ENCODE measurements around the gene NCF2.
A peak's percentile ranks its signal among the peaks of the same experiment; 100 is the strongest.

NCF2 gene

GRCh38 chr1:183546427-183546826 lies 43.8 kb downstream of the NCF2 start:
- no peaks in the 10 kb centered on the region; the same call in 1 of the 2 replicates for H3F3A ChIP-seq (ENCODE audit: insufficient read depth)
- TF ChIP-seq EZH2phosphoT487 (conservative IDR thresholded peaks at IDR 0.05; ENCODE audit: low read length) = no peak
- TF ChIP-seq CTCF (IDR thresholded peaks at IDR 0.05; ENCODE audit: insufficient read depth, low read length, poor library complexity, severe bottlenecking) = no peak
- no peak overlapping the region for H3K4me3 ChIP-seq (ENCODE audit: insufficient read depth, low read length, poor library complexity, severe bottlenecking)
- no peak overlapping the region for H3K4me2 ChIP-seq (ENCODE audit: low read depth, low read length, poor library complexity, severe bottlenecking)
- no peaks in the 10 kb centered on the region for H3K27me3 ChIP-seq (ENCODE audit: low read length)
- H3K79me2 ChIP-seq (ENCODE audit: insufficient read depth, low read length) = no peaks in the 10 kb centered on the region
- H3K9me3 ChIP-seq (ENCODE audit: insufficient read depth, low read length) = no peaks in the 10 kb centered on the region
- H3K27ac ChIP-seq (ENCODE audit: low read depth, low read length) = no peak overlapping the region
- H3K9me2 ChIP-seq (replicated peaks; ENCODE audit: insufficient read depth, low read length) = no peaks in the 10 kb centered on the region
- H3K36me3 ChIP-seq (ENCODE audit: low read length) = peaks cover 71% of the 10 kb centered on the region
- H3K9ac ChIP-seq (ENCODE audit: low read length) = no peak overlapping the region
- no peaks in the 10 kb centered on the region for H4K20me1 ChIP-seq (ENCODE audit: low read depth, low read length)
- no peak overlapping the region for H2AFZ ChIP-seq (ENCODE audit: low read depth, low read length, severe bottlenecking)

GRCh38 chr1:183544598-183545297 lies 45.5 kb downstream of the NCF2 start:
- no peaks in the 10 kb centered on the region for H3K79me2 ChIP-seq (ENCODE audit: insufficient read depth, low read length)
- H3K9ac ChIP-seq (ENCODE audit: low read length) = no peak overlapping the region
- H3K36me3 ChIP-seq (ENCODE audit: low read length) = peaks cover 75% of the 10 kb centered on the region
- H3F3A ChIP-seq (ENCODE audit: insufficient read depth) = no peaks in the 10 kb centered on the region; the same call in 1 of the 2 replicates
- TF ChIP-seq EZH2phosphoT487 (conservative IDR thresholded peaks at IDR 0.05; ENCODE audit: low read length) (no peak), CTCF (IDR thresholded peaks at IDR 0.05; ENCODE audit: insufficient read depth, low read length, poor library complexity, severe bottlenecking) (no peak)
- no peak overlapping the region for H3K4me2 ChIP-seq (ENCODE audit: low read depth, low read length, poor library complexity, severe bottlenecking)
- no peaks in the 10 kb centered on the region for H3K27me3 ChIP-seq (ENCODE audit: low read length)
- H2AFZ ChIP-seq (ENCODE audit: low read depth, low read length, severe bottlenecking) = no peak overlapping the region
- no peaks in the 10 kb centered on the region for H3K9me2 ChIP-seq (replicated peaks; ENCODE audit: insufficient read depth, low read length)
- no peaks in the 10 kb centered on the region for H4K20me1 ChIP-seq (ENCODE audit: low read depth, low read length)
- H3K9me3 ChIP-seq (ENCODE audit: insufficient read depth, low read length) = no peaks in the 10 kb centered on the region
- H3K27ac ChIP-seq (ENCODE audit: low read depth, low read length) = no peak overlapping the region
- no peak overlapping the region for H3K4me3 ChIP-seq (ENCODE audit: insufficient read depth, low read length, poor library complexity, severe bottlenecking)

DNA sequence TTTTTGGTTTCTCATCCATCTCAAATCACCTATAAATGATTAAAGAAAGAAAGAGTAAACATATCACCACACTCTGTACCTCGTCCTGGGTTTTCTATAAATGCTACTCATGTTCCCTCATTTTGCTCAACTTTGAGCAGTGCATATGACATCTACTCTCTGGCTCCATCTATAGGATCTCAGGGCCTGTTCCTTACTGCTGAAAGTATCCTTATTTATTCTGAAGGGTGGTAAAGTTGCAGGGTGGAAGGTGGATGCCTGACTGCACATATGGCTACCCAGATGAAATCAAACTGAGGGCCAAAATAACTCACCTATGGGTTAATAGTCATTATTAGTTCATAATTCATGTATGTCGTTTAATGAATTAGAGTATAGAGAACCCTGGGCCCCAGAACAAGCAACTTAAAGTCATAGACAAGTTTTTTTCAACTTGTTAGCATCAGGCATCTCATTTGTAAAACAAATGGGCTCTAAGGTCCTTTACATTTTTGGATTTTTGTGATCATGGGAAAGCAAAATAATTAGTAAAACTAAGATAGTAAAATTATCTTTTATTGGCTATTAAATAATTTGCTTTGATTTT lies 46.5 kb downstream of the NCF2 start:
- H3K27me3 ChIP-seq (ENCODE audit: low read length) = no peaks in the 10 kb centered on the region
- no peaks in the 10 kb centered on the region; the same call in 1 of the 2 replicates for H3F3A ChIP-seq (ENCODE audit: insufficient read depth)
- H3K4me3 ChIP-seq (ENCODE audit: insufficient read depth, low read length, poor library complexity, severe bottlenecking) = no peak overlapping the region
- H3K9me2 ChIP-seq (replicated peaks; ENCODE audit: insufficient read depth, low read length) = no peaks in the 10 kb centered on the region
- H3K9ac ChIP-seq (ENCODE audit: low read length) = no peak overlapping the region
- H3K27ac ChIP-seq (ENCODE audit: low read depth, low read length) = no peak overlapping the region
- peaks cover 67% of the 10 kb centered on the region for H3K36me3 ChIP-seq (ENCODE audit: low read length)
- no peak overlapping the region for H2AFZ ChIP-seq (ENCODE audit: low read depth, low read length, severe bottlenecking)
- no peaks in the 10 kb centered on the region for H3K79me2 ChIP-seq (ENCODE audit: insufficient read depth, low read length)
- H4K20me1 ChIP-seq (ENCODE audit: low read depth, low read length) = no peaks in the 10 kb centered on the region
- no peak overlapping the region for H3K4me2 ChIP-seq (ENCODE audit: low read depth, low read length, poor library complexity, severe bottlenecking)
- no peak for TF ChIP-seq EZH2phosphoT487 (conservative IDR thresholded peaks at IDR 0.05; ENCODE audit: low read length)
- peak; percentile 40 for TF ChIP-seq CTCF (IDR thresholded peaks at IDR 0.05; ENCODE audit: insufficient read depth, low read length, poor library complexity, severe bottlenecking)
- no peaks in the 10 kb centered on the region for H3K9me3 ChIP-seq (ENCODE audit: insufficient read depth, low read length)

Data from SU-DHL-6 (cell line).